Measurements from ENCODE around the gene SLC13A5.

SLC13A5 gene

GRCh38 chr17:6670571-6670970 is 42.6 kb downstream of the SLC13A5 start:
- DNase-seq (ENCODE audit: low read depth), result no peak
- no peak overlapping the region for H3K4me3 ChIP-seq (ENCODE audit: control insufficient read depth, low read depth, low read length)
- no peak for TF ChIP-seq CTCF (IDR thresholded peaks at IDR 0.05; ENCODE audit: control insufficient read depth, insufficient read depth, low read depth, low read length, missing control alignments)

- TF ChIP-seq CTCF (IDR thresholded peaks at IDR 0.05; ENCODE audit: control insufficient read depth, insufficient read depth, low read depth, low read length, missing control alignments), result no peak
- DNase-seq (ENCODE audit: low read depth), result no peak
- no peak overlapping the region for H3K4me3 ChIP-seq (ENCODE audit: control insufficient read depth, low read depth, low read length)
Measured at GRCh38 chr17:6669479-6670212, 43.5 kb downstream of the SLC13A5 start.

DNA sequence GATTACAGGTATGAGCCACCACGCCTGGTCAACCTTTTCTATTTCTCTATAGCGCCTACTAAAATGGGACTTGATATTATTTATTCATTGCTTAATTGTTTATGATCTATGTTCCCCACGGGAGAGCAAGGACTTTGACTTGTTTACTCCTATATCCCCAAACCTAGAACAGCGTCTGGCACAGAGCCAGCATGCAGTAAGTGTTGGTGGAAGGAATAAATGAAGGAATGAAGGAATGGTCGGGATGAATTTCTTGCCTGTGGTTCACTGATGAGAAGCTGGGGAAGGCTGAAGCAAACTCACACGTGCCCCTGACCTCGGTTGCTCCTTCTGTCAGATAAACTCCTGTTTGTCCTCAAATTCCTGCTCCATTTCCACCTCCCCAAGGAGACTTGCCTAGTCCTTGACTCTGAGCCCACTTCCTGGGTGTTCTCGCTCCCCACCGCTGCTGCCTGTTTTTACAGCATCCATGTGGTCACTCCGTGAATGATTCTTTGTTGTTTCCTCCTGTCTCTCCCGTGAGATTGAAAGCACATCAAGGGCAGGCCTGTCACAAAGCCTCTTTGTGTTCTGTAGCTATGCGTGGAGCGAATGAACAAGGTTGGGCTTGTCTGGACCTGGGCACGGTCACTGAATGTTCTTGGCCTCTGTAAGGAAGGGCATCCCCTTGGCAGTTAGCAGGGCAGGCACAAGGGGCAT is 44.3 kb downstream of the SLC13A5 start:
- no peak for TF ChIP-seq CTCF (IDR thresholded peaks at IDR 0.05; ENCODE audit: control insufficient read depth, insufficient read depth, low read depth, low read length, missing control alignments)
- H3K4me3 ChIP-seq (ENCODE audit: control insufficient read depth, low read depth, low read length), result no peak overlapping the region
- DNase-seq (ENCODE audit: low read depth), result no peak

DNA sequence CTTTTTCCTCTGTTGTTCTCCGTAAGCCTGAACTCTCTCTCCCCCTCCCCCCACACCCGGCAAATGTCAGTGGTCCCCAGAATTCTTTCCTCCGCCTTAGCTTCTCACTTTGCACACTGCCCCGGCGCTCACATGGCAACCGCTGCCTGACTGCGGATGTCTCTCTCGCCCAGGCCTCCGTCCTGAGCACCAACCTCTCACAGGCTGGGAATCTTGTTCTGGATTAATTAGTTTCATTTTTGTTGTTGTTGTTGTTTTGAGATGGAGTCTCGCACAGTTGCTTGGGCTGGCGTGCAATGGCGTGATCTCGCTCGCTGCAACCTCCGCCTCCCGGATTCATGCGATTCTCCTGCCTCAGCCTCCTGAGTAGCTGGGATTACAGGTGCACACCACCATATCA is 45.0 kb downstream of the SLC13A5 start:
- no peak for DNase-seq (ENCODE audit: low read depth)
- H3K4me3 ChIP-seq (ENCODE audit: control insufficient read depth, low read depth, low read length), result no peak overlapping the region
- no peak for TF ChIP-seq CTCF (IDR thresholded peaks at IDR 0.05; ENCODE audit: control insufficient read depth, insufficient read depth, low read depth, low read length, missing control alignments)

DNA sequence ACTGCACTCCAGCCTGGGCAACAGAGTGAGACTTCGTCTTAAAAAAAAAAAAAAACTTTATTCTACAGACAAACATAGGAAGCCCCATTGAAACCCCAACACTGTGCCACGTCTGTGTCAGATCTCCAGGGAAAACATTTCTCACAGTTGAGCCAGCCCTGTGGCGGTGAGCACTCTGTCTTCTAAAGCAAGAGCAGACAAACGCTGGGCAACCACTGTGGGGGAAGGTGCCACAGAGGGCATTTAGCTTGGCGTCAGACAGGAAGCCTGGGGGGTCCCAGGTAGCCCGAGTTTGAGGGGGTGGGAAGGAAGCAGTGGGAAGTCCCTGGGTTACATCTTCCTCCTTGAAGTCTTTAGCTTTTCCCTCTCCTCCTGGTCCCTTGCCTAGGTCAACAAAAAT is 45.7 kb downstream of the SLC13A5 start:
- DNase-seq (ENCODE audit: low read depth), result no peak
- TF ChIP-seq CTCF (IDR thresholded peaks at IDR 0.05; ENCODE audit: control insufficient read depth, insufficient read depth, low read depth, low read length, missing control alignments), result no peak

GRCh38 chr17:6666557-6666956 is 46.6 kb downstream of the SLC13A5 start:
- no peak for TF ChIP-seq CTCF (IDR thresholded peaks at IDR 0.05; ENCODE audit: control insufficient read depth, insufficient read depth, low read depth, low read length, missing control alignments)
- no peak overlapping the region for H3K4me3 ChIP-seq (ENCODE audit: control insufficient read depth, low read depth, low read length)
- no peak for DNase-seq (ENCODE audit: low read depth)

More for the DNA sequence above, 45.7 kb downstream of the SLC13A5 start:
- H3K4me3 ChIP-seq (ENCODE audit: control insufficient read depth, low read depth, low read length), result no peak overlapping the region
